A673 (cell line): ENCODE results near the gene PNKD. TPM values are rescaled to one million over a fixed set of nuclear protein-coding genes. Genes with fewer than 3 reads are reported as not detected.
A peak's percentile ranks its signal among the peaks of the same experiment; 100 is the strongest.

Experiments
- BruUV-seq: library from RNA; stranded (reverse); fragments of 400-500 nt; replicated peaks from 2 replicates; lab custom pipeline; 2021; lab: Mats Ljungman, UMichigan
- CTCF ChIA-PET: fragments of 300-600 bp; sonication (Branson Sonifier 250); formaldehyde crosslinking; loops from one replicate; lab custom pipeline; 2022; ENCODE audit warnings: antibody characterized with exemption; lab: Charles Lee
- POLR2A ChIA-PET: fragments of 300-600 bp; sonication (Branson Sonifier 250); formaldehyde crosslinking; loops from one replicate; lab custom pipeline; 2022; ENCODE audit warnings: antibody characterized with exemption; ENCODE audit not compliant: low non-redundant PET; lab: Charles Lee
- DNase-seq: peaks from one replicate; pipeline ENCODE4 v3.0.0-alpha.2; 2015; ENCODE audit warnings: low spot score
- H3K27ac ChIP-seq: fragments of 200-600 bp; sonication (generic); 2 replicates; pipeline ENCODE4 v1.5.1; 2016; ENCODE audit warnings: mixed run types, low read depth, mild to moderate bottlenecking, mixed read lengths, antibody characterized with exemption, low read length; ENCODE audit not compliant: poor library complexity, severe bottlenecking
- H3K27me3 ChIP-seq: fragments of 200-600 bp; sonication (generic); replicated peaks from 2 replicates; pipeline ENCODE4 v1.6.1; 2017; ENCODE audit warnings: mixed run types, low read depth, mild to moderate bottlenecking, mixed read lengths, antibody characterized with exemption, low read length; ENCODE audit not compliant: insufficient read depth, poor library complexity
- H3K36me3 ChIP-seq: fragments of 200-600 bp; sonication (generic); 2 replicates; pipeline ENCODE4 v1.6.1; 2016; ENCODE audit warnings: mixed run types, mild to moderate bottlenecking, mixed read lengths, antibody characterized with exemption, low read length; ENCODE audit not compliant: insufficient read depth, poor library complexity, severe bottlenecking
- H3K4me1 ChIP-seq: fragments of 200-600 bp; sonication (generic); 2 replicates; pipeline ENCODE4 v1.6.1; 2017; ENCODE audit warnings: mixed run types, mild to moderate bottlenecking, mixed read lengths, antibody characterized with exemption, low read length; ENCODE audit not compliant: insufficient read depth, poor library complexity, severe bottlenecking
- H3K4me3 ChIP-seq: fragments of 200-600 bp; sonication (generic); 2 replicates; pipeline ENCODE4 v1.5.1; 2016; ENCODE audit warnings: low read depth, mixed run types, mild to moderate bottlenecking, mixed read lengths, low read length; ENCODE audit not compliant: poor library complexity, severe bottlenecking
- H3K9me3 ChIP-seq: fragments of 200-600 bp; sonication (generic); 2 replicates; pipeline ENCODE4 v1.6.1; 2016; ENCODE audit warnings: mixed run types, low read depth, mild to moderate bottlenecking, mixed read lengths, antibody characterized with exemption, low read length; ENCODE audit not compliant: poor library complexity, severe bottlenecking
- CTCF ChIP-seq: fragments of 300-800, 200-600 bp; sonication (generic); conservative IDR thresholded peaks from 2 replicates; pipeline ENCODE4 v1.5.1; 2017; ENCODE audit warnings: low read depth, mild to moderate bottlenecking, antibody characterized with exemption, low read length, moderate library complexity, mixed read lengths
- EZH2 ChIP-seq: fragments of 200-600 bp; sonication (generic); IDR thresholded peaks from 2 replicates; pipeline ENCODE4 v1.6.1; 2017; ENCODE audit warnings: borderline replicate concordance, low read depth, mild to moderate bottlenecking, mixed read lengths, antibody characterized with exemption, low read length; ENCODE audit not compliant: poor library complexity, severe bottlenecking
- intact Hi-C: fragments of 100-400 bp; cut with micrococcal nuclease; formaldehyde crosslinking; loops from one replicate; pipeline ENCODE4 v1.10.0; 2022; ENCODE audit not compliant: unreplicated experiment
- total RNA-seq: library from RNA; stranded (reverse); gene quantifications from 2 replicates; pipeline ENCODE4 v1.2.3, GENCODE V29; 2021

The PNKD gene
- total RNA-seq, 1 experiment from 2014 or later: 36.7 TPM

- Histone ChIP-seq H3K4me1 (peaks cover 23% of the 10 kb centered on the region), H3K36me3 (no peaks in the 10 kb centered on the region), H3K27me3 (no peaks in the 10 kb centered on the region), H3K9me3 (no peaks in the 10 kb centered on the region), H3K27ac (peak within 1 kb of the TSS; percentile 84), H3K4me3 (peak within 1 kb of the TSS; percentile 82)
- BruUV-seq: no TSS peak
- CTCF ChIA-PET: no interaction called here
- intact Hi-C loops: loop anchor here (2.0 to 5.0 kb wide), 2 partner anchors 102 to 355 kb away; no protein-coding TSS in a partner anchor
- peak; percentile 86 for DNase-seq
- POLR2A ChIA-PET: no interaction called here
- peak; percentile 70 for TF ChIP-seq CTCF
- no peak for TF ChIP-seq EZH2
Observed at GRCh38 chr2:218292048-218293014, 22.0 kb downstream of the PNKD start, which contains the start of gene TMBIM1. TSS of gene TMBIM1 (minus strand) at chr2:218292503. CDS start at chr2:218282141, 10,362 bp downstream.

GRCh38 chr2:218293715-218294429 is 23.6 kb downstream of the PNKD start:
- POLR2A ChIA-PET: no interaction called here
- Histone ChIP-seq H3K9me3 (no peaks in the 10 kb centered on the region), H3K4me3 (no peak overlapping the region), H3K27ac (no peak overlapping the region), H3K27me3 (no peaks in the 10 kb centered on the region), H3K36me3 (no peaks in the 10 kb centered on the region), H3K4me1 (peaks cover 19% of the 10 kb centered on the region)
- CTCF ChIA-PET: interaction anchor here (0.6 to 0.8 kb wide), 2 partner anchors 137 to 294 kb away, joined by 3 to 7 read pairs; no protein-coding TSS in a partner anchor
- no peak for DNase-seq
- TF ChIP-seq EZH2: no peak
- TF ChIP-seq CTCF: no peak
- no TSS peak for BruUV-seq
- intact Hi-C loops: loop anchor here (2.0 to 5.0 kb wide), 2 partner anchors 101 to 353 kb away; no protein-coding TSS in a partner anchor

- ChIA-PET POLR2A (no interaction called here), CTCF (interaction anchor here (0.8 kb wide), 1 partner anchor 136 kb away, joined by 3 read pairs; no protein-coding TSS in a partner anchor)
- H3K9me3 ChIP-seq: no peaks in the 10 kb centered on the region
- no peak overlapping the region for H3K27ac ChIP-seq
- no peak overlapping the region for H3K4me3 ChIP-seq
- TF ChIP-seq EZH2 (no peak), CTCF (no peak)
- H3K36me3 ChIP-seq: no peaks in the 10 kb centered on the region
- intact Hi-C loops: loop anchor here (5.0 kb wide), 1 partner anchor 353 kb away; no protein-coding TSS in a partner anchor
- no peak for DNase-seq
- no TSS peak for BruUV-seq
- H3K4me1 ChIP-seq: peaks cover 19% of the 10 kb centered on the region
- no peaks in the 10 kb centered on the region for H3K27me3 ChIP-seq
Observed at GRCh38 chr2:218294430-218295022, 24.2 kb downstream of the PNKD start.
